GM18858 (cell line): ENCODE data around the gene SYNJ1.

ENCODE experiments used
- ATAC-seq: cut with Tn5 transposase; IDR thresholded peaks from one replicate; pipeline ENCODE4 v1.9.1; 2021; ENCODE audit not compliant: unreplicated experiment

Gene SYNJ1

GRCh38 chr21:32585042-32585710 is 142.6 kb downstream of the SYNJ1 start, which contains the start of gene TCP10L:
Gene TCP10L, minus strand, starts transcription at chr21:32585523. Its CDS starts 1,219 bp downstream, at chr21:32584304.
- no peak for ATAC-seq

GRCh38 chr21:32584472-32584871 is 143.3 kb downstream of the SYNJ1 start:
- no peak for ATAC-seq

GRCh38 chr21:32581732-32582131 is 146.1 kb downstream of the SYNJ1 start:
- no peak for ATAC-seq

- no peak for ATAC-seq
These were observed 146.9 kb downstream of the SYNJ1 start for GRCh38 chr21:32580949-32581348.
